ENCODE measurements around the gene MAN1B1.

The MAN1B1 gene

DNA sequence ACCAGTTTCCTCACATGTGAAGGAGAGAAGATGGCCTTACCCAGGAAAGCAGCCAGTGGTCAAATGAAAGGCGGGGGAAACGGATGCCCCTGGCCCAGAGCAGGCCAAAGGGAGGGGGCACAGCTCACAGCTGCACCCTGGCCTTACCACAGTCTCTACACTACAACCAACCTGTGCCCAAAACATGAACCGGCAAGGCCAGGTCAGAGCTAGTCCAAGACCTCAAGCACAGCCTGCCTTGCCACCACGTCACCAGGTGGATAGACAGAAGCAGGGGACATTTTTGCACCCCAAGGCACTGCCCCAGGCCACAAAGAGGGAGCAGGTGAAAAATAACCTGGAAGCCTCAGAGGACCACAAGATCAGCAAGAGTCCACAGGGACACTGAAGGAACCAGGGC lies 56.7 kb downstream of the MAN1B1 start:
- DNase-seq (ENCODE audit: low read depth in 2 of 2) = no peak

DNA sequence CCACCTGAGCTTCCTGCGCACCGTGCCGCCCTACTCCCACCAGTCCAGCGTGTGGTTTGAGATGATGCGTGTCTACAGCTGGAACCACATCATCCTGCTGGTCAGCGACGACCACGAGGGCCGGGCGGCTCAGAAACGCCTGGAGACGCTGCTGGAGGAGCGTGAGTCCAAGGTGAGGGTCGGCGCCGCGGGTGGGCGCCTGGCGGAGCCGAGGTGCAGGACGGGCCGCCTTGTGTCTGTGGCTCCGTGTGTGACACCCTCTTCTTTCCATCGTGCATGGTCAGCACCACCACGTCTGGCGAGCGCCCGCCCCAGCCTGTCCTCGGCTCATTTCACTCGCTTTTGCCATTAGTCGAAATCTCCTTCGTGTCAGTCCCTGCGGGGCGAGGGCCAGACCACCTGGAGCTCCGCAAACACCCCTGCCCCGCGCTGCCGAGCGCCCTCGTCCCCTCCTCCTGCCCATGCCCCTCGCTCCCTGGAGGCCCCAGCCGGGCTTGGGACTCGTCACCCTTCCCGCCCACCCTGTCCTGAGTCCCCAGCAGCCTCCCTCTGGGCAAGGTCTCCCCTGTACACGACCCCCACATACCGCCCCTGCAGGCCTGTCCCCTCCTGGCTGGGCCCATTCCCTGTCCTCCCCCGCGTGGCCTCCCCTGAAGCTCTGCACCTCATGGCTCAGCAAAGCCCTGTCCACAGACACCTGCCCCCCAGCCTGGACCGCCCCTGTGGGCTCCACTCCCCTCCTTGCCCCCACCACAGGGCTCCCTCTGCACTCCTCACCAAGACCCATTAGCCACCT lies 59.1 kb downstream of the MAN1B1 start:
- no peak for DNase-seq (ENCODE audit: low read depth in 2 of 2)

DNA sequence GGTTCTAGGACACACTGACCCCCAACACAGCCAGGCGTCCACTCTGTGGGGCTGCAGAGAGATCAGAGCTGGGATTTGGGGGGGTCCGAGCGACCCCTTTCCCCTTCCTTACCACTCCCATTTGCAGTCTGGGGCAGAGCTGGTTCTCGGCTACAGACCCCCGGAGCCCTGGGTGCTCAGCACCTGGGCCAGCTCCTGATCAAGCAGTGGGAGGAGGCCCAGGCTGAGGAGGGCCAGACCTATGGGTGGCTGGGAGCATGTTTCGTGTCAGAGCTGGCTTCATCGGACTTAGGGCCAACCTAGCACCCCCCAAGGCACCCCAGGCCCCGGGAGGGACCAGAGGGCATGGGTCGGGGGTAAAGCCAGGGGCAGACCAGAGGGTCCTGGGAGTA lies 59.7 kb downstream of the MAN1B1 start:
- no peak for DNase-seq (ENCODE audit: low read depth in 2 of 2)

DNA sequence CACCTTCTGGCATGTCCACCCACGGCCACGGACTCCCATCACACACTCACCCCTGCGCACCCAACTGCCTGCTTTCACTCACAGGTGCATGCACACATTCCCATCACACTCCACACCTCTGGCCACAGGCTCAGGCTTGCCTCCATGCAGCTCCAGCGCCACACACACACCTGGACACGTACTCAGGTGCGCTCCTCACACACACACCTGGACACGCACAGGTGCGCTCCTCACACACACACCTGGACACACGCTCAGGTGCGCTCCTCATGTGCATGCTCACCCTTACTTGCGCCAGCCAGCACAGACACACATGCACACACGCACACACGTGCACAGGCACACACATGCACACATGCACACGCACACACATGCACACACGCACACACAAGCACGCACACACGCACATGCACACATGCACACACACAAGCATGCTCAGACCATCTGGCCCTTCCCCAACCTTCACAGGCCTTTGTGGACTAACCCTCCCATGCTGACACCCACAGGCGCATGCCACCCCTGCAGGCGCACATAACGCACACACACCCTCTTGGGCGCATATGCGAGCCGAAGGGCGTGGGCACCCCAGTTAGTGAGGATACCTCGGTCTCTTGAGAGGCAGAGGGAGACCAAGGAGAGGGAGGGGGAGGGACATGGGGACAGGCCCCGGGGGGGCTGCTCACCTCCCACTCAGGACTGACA lies 60.5 kb downstream of the MAN1B1 start:
- no peak for DNase-seq (ENCODE audit: low read depth in 2 of 2)

DNA sequence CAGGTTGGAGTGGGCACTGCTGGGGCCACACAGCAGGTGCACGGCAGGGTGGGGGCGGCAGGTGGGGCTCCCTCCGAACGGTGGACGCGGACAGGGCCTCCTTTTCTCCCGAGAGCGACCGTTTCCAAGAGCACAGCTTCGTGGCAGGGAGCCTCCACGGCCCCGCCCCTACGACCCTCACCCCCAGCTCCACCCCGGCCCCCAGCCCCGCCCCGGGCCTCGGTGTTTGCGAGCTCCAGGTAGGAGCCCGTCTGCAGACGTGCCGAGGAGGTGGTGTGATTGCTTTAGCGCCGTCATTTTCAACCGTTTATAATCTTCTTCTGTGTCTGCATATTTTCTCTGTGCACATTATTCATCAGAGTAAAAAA lies 61.0 kb downstream of the MAN1B1 start:
- no peak for DNase-seq (ENCODE audit: low read depth in 2 of 2)

DNA sequence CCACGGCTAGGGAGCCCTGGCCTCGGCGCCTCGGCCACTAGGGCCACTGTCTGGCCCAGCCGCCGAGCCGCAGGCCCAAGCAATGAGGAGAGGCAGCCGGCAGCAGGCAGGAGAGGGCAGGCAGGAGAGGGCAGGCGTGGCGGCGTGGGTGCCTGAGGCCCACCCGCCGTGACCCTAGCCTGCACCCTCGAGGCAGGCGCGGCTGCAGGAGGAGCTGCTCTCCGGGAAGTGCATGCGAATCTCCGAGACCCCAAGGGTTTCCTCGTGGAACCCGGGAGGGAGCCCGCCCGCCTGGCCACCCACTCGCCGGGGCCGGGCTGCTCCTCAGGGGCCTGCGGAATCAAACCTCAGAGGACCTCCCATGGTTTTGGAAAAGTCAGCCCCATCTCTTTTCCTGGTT lies 61.5 kb downstream of the MAN1B1 start:
- no peak for DNase-seq (ENCODE audit: low read depth in 2 of 2)

DNA sequence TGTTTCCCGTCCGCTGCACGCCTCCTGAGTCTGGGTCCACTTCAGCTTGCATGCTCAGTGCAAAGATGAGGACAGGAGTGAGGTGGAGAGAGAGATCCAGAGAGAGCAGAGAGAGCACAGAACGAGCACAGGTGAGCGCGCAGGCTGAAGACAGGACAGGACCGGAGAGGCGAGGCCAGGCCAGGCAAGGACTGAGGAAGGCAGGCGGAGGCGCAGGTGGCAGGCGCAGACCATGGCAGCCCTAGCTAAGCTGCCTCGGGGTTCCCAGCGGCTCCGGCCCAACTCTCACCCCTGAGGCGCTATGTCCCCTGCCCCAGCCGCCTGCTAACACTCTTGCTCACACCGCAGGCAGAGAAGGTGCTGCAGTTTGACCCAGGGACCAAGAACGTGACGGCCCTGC lies 61.9 kb downstream of the MAN1B1 start:
- DNase-seq (ENCODE audit: low read depth in 2 of 2) = no peak

DNA sequence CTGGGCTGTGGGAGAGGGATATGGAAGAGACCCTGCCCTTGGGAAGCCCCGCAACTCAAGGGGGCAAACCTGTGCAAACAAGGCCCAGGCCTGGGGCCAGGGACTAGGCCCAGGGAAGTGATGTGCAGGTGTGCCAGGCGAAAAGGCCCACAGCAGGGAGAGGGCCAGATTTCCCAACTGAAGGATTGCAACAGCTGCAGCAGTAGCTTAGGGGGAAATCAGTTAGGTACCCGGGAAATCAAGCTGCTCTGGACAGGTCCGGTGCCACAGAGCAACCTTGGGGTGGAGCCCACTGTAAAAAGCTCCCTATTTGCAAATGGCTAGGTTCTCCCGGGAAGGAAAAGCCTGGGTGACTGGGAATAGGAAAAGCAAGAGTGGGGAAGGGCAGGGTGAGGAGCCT lies 62.6 kb downstream of the MAN1B1 start:
- no peak for DNase-seq (ENCODE audit: low read depth in 2 of 2)

DNA sequence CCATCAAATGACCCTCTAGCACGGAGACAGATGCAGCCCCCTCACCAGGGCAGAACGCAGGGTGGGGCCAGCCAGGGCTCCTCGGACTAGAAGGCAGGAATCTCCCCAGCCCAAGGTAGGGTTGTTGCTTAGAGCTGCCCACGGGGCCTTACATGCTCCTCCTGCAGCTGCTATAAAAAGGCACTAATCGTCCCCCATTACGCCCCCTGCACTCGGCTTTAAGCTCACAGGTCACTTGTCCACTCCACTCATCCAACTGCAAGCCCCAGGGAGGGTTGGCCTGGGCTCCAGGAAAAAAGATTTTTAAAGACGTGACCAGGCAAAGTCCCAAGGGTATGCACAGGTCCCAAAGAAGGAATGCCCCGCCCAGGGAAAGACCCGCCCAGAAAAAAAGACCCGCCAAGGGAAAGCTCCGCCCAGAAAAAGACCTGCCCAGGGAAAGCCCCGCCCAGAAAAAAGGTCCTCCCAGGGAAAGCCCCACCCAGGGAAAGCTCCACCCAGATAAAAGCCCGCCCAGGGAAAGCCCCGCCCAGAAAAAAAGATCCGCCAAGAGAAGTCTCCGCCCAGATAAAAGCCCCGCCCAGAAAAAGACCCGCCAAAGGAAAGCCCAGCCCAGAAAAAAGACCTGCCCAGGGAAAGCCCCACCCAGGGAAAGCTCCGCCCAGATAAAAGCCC lies 63.3 kb downstream of the MAN1B1 start:
- DNase-seq (ENCODE audit: low read depth in 2 of 2) = no peak

DNA sequence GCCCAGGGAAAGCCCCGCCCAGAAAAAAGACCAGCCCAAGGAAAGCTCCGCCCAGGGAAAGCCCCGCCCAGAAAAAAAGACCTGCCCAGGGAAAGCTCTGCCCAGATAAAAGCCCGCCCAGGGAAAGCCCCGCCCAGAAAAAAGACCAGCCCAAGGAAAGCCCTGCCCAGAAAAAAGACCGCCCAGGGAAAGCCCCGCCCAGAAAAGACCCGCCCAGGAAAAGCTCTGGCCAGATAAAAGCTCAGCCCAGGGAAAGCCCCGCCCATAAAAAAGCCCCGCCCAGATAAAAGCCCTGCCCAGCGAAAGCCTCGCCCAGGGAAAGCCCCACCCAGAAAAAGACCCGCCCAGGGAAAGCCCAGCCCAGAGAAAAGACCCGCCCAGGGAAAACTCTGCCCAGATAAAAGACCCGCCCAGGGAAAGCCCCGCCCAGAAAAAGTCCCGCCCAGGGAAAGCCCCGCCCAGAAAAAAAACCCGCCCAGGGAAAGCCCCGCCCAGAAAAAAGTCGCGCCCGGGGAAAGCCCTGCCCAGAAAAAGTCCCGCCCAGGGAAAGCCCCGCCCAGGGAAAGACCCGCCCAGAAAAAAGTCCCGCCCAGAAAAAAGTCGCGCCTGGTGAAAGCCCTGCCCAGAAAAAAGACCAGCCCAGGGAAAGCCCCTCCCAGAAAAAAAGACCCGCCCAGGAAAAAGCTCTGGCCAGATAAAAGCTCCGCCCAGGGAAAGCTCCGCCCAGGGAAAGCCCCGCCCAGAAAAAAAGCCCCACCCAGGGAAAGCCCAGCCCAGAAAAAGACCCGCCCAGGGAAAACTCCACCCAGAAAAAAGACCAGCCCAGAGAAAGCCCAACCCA lies 64.1 kb downstream of the MAN1B1 start:
- peak in 1 of 2 donors; percentile 54 for DNase-seq (ENCODE audit: low read depth in 2 of 2)

DNA sequence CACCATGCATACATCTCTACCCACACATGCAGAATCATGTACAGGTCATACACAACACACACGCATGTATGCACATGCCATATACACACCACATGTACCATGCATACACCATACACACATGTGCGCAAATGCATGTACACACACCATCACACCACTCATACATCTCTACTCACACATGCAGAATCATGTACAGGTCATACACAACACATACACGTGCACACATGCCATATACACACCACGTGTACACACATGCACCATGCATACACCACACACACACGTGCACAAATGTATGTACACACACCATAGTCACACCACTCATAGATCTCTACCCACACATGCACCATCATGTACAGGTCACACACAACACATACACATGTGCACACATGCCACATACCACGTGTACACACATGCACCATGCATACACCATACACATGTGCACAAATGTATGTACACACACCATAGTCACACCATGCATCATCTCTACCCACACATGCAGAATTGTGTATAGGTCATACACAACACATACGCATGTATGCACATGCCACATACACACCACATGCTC lies 66.1 kb downstream of the MAN1B1 start:
- no peak for DNase-seq (ENCODE audit: low read depth in 2 of 2)

DNA sequence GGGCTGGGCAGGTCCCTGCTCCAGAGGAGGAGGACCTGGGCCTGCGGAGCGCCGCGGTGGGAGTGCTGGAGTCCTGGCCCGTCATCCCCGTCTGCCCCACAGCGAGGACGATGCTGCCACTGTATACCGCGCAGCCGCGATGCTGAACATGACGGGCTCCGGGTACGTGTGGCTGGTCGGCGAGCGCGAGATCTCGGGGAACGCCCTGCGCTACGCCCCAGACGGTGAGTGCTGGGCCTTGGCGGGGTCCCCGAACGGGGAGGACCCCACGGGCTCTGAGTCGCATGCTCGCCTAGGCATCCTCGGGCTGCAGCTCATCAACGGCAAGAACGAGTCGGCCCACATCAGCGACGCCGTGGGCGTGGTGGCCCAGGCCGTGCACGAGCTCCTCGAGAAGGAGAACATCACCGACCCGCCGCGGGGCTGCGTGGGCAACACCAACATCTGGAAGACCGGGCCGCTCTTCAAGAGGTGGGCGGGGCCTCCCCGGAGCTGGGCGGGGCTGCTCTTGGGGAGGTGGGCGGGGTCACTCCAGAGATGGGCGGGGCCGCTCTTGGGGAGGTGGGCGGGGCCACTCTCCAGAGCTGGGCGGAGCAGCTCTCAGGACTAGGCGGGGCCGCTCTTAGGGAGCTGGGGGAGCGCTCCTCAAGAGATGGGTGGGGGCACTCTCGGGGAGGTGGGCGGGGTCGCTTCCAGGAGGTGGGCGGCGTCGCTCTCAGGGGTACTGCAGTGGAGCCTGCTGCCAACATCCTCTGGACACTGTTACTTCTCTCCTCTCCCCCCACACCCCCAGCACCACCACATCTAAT lies 70.0 kb downstream of the MAN1B1 start:
- peak; percentile 59 to 62 for DNase-seq (ENCODE audit: low read depth in 2 of 2)

DNA sequence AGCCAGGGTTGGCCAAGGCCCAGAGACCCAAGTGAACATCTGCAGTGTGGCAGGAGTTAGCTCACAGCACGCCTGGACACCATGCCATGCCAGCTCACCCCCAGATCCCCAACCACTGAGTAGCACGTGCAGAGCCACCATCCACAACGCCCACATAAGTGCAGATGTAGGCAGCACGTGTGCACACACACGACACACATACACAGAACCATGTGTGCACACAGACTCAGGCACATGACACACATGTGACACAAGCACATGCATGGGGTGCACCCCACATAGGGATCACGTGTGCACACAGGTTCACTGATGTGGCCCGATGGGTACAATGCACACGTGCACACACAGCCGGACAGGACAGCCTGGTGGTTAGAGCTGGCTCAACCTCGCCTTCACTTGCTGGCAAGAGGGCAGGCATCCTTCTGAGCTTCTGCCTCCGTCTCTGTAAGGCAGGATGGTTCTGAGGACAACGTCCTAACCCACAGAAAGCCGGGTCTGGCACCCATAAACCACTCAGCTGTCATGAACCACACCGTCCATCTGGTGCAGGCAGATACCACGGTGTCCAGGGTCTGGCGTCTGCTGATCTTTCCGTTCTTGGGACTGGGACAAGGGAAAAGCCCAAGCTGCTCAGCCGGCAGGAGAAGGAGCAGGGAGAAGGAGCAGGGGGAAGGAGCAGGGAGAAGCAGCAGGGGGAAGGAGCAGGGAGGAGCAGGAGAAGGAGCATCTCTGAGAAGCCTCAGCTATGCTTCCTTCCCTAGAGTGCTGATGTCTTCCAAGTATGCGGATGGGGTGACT lies 71.0 kb downstream of the MAN1B1 start:
- DNase-seq (ENCODE audit: low read depth in 2 of 2) = no peak

DNA sequence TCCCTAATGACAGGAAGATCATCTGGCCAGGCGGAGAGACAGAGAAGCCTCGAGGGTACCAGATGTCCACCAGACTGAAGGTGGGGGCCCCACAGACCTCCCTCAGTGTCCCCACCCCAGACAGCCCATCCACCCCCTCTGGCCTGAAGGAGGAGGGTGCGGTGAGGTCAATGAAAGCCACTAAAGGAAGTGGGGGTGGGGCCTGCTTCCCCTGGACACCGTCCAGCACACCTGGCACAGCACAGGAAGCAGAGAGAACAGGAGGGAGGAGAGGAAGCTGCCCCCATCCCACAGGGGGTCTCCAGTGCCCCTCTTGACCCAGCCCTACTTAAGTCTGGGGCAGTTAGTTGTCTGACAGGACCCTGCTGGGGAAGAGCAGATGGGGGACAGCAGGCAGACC lies 71.8 kb downstream of the MAN1B1 start:
- no peak for DNase-seq (ENCODE audit: low read depth in 2 of 2)
